Measurements from ENCODE around the gene STX8.

Gene STX8

DNA sequence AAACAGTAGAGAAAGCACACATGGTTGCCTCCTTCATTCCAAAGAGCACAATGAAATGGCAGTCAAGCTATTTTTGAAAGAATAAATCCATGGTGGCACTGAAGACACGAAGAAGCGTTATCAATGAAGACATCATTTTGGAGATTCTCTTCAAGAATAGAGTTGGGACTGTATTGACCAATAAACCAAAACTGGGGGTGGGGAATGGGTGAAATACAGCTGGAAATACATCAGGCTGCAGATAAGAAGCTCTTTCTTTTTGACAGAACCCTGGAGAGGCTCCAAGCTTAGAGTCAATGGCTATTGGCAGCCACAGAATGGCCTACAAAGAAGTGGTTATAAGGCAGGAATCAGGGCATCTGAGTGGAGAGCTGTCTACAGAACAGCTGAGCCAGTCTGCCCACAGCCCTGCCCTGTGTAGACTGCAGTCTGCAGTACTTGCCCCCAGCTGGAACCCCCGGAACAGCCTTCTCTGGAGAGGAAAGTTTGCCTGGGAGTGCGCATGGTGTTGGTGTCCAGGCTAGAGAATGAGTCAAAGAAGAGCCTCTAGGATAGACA is 100.4 kb downstream of the STX8 start:
- TF ChIP-seq FOXP2 (optimal IDR thresholded peaks at IDR 0.05; ENCODE audit: borderline replicate concordance, extremely low read depth, extremely low read length, insufficient read depth): no peak

DNA sequence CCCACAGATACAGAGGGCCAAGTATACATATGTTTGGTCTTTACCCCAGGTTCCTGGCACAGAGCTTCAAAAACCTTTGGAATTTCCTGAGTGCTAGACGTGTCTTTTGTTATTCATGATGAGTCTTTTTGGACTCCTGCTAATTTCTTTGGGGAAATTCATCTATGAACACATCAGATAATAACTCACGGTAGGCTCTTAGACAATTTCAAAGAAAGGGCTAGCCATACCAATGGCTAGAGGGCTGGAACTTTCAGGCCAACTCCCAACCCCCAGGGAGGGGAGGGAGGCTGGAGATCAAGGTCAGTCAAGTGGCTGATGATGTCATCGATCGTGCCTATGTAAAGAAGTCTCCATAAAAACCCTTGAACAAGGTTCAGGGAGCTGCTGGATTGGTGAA is 101.9 kb downstream of the STX8 start:
- TF ChIP-seq, protein P1, sequence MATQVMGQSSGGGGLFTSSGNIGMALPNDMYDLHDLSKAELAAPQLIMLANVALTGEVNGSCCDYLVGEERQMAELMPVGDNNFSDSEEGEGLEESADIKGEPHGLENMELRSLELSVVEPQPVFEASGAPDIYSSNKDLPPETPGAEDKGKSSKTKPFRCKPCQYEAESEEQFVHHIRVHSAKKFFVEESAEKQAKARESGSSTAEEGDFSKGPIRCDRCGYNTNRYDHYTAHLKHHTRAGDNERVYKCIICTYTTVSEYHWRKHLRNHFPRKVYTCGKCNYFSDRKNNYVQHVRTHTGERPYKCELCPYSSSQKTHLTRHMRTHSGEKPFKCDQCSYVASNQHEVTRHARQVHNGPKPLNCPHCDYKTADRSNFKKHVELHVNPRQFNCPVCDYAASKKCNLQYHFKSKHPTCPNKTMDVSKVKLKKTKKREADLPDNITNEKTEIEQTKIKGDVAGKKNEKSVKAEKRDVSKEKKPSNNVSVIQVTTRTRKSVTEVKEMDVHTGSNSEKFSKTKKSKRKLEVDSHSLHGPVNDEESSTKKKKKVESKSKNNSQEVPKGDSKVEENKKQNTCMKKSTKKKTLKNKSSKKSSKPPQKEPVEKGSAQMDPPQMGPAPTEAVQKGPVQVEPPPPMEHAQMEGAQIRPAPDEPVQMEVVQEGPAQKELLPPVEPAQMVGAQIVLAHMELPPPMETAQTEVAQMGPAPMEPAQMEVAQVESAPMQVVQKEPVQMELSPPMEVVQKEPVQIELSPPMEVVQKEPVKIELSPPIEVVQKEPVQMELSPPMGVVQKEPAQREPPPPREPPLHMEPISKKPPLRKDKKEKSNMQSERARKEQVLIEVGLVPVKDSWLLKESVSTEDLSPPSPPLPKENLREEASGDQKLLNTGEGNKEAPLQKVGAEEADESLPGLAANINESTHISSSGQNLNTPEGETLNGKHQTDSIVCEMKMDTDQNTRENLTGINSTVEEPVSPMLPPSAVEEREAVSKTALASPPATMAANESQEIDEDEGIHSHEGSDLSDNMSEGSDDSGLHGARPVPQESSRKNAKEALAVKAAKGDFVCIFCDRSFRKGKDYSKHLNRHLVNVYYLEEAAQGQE (IDR thresholded peaks at IDR 0.05; ENCODE audit: insufficient read depth in 1 of 2, low read depth in 2 of 2, low read length in 2 of 2): no peak
- no peak for TF ChIP-seq SIN3A (IDR thresholded peaks at IDR 0.05; ENCODE audit: borderline replicate concordance, insufficient read depth, low read length)
- no peak for TF ChIP-seq POLR2AphosphoS5 (IDR thresholded peaks at IDR 0.05; ENCODE audit: low read depth, low read length)
- no peak for TF ChIP-seq FOXP2 (optimal IDR thresholded peaks at IDR 0.05; ENCODE audit: borderline replicate concordance, extremely low read depth, extremely low read length, insufficient read depth)
- TF ChIP-seq TAF1 (IDR thresholded peaks at IDR 0.05; ENCODE audit: borderline replicate concordance, insufficient read depth, low read length): no peak

DNA sequence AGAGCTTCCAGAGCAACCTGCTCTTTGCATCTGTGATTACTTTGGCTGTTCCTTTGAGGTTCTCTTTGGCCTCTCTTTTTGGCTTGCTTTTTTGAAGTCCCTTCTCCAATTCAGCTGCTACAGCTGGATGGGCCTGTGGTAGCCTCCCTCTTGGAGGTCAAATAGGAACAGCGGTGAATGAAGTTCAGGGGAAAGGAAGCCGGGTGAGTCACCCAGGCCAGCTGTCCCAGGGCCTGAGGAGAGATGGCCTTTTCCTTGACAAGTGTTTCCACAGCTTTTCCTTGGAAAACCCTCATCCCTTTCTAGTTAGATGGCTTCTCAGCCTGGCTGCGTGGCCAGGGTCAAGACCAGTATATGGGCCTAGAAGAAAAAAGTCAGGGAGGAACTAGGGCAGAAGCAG is 103.1 kb downstream of the STX8 start:
- no peak for TF ChIP-seq TAF1 (IDR thresholded peaks at IDR 0.05; ENCODE audit: borderline replicate concordance, insufficient read depth, low read length)
- no peak for TF ChIP-seq SIN3A (IDR thresholded peaks at IDR 0.05; ENCODE audit: borderline replicate concordance, insufficient read depth, low read length)
- no peak for TF ChIP-seq POLR2AphosphoS5 (IDR thresholded peaks at IDR 0.05; ENCODE audit: low read depth, low read length)
- TF ChIP-seq FOXP2 (optimal IDR thresholded peaks at IDR 0.05; ENCODE audit: borderline replicate concordance, extremely low read depth, extremely low read length, insufficient read depth): no peak
- TF ChIP-seq, protein P1 (IDR thresholded peaks at IDR 0.05; ENCODE audit: insufficient read depth in 1 of 2, low read depth in 2 of 2, low read length in 2 of 2): no peak

DNA sequence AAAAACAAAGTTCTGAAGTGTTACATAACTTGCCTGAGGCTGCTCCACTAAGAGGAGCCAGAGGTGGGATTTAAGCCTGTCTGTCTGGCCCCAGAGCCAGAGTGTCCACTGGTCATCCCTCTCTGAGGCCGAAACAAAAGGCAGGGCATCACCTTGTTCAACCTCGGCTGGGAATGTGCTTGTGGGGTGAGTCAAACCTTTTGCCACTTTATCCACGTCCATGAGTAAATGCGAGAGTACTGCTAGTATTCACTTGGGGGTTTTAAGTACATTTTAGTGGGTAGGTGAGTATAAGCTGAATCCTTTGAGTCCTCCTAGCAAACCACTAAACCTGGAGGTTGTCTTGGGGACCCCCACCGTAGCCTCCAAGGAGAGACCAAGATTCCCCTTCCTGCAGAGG is 103.5 kb downstream of the STX8 start:
- TF ChIP-seq FOXP2 (optimal IDR thresholded peaks at IDR 0.05; ENCODE audit: borderline replicate concordance, extremely low read depth, extremely low read length, insufficient read depth) (no peak), POLR2AphosphoS5 (IDR thresholded peaks at IDR 0.05; ENCODE audit: low read depth, low read length) (no peak), TAF1 (IDR thresholded peaks at IDR 0.05; ENCODE audit: borderline replicate concordance, insufficient read depth, low read length) (no peak), SIN3A (IDR thresholded peaks at IDR 0.05; ENCODE audit: borderline replicate concordance, insufficient read depth, low read length) (no peak)
- TF ChIP-seq, protein P1 (IDR thresholded peaks at IDR 0.05; ENCODE audit: insufficient read depth in 1 of 2, low read depth in 2 of 2, low read length in 2 of 2): no peak

DNA sequence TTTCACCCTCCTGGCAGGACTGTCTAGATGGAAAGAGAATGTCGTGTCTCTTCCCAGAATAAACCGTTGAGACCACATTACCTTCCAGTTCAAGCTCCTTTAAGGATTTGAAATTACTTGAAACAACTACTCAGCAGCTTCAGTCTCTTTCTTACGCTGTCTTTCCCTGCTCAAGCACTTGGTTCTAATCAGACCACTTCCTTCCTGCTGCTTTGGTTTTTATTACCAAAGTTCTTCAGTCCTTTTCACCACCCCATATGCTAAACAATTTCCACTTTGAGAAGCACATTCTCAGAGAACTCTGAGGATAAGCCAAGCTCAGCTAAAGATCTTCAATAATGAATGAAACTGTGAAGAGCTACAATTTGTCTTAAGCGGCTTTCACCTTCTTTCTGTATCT is 105.4 kb downstream of the STX8 start:
- TF ChIP-seq TAF1 (IDR thresholded peaks at IDR 0.05; ENCODE audit: borderline replicate concordance, insufficient read depth, low read length) (no peak), SIN3A (IDR thresholded peaks at IDR 0.05; ENCODE audit: borderline replicate concordance, insufficient read depth, low read length) (no peak), FOXP2 (optimal IDR thresholded peaks at IDR 0.05; ENCODE audit: borderline replicate concordance, extremely low read depth, extremely low read length, insufficient read depth) (no peak), POLR2AphosphoS5 (IDR thresholded peaks at IDR 0.05; ENCODE audit: low read depth, low read length) (no peak)
- TF ChIP-seq, protein P1 (IDR thresholded peaks at IDR 0.05; ENCODE audit: insufficient read depth in 1 of 2, low read depth in 2 of 2, low read length in 2 of 2): no peak
